ENCODE results near the gene CMTM5.

CMTM5 gene, protein sequence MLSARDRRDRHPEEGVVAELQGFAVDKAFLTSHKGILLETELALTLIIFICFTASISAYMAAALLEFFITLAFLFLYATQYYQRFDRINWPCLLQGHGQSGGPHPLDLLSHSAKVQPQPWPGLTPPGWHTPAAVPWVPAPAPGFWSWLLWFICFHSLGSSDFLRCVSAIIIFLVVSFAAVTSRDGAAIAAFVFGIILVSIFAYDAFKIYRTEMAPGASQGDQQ

DNA sequence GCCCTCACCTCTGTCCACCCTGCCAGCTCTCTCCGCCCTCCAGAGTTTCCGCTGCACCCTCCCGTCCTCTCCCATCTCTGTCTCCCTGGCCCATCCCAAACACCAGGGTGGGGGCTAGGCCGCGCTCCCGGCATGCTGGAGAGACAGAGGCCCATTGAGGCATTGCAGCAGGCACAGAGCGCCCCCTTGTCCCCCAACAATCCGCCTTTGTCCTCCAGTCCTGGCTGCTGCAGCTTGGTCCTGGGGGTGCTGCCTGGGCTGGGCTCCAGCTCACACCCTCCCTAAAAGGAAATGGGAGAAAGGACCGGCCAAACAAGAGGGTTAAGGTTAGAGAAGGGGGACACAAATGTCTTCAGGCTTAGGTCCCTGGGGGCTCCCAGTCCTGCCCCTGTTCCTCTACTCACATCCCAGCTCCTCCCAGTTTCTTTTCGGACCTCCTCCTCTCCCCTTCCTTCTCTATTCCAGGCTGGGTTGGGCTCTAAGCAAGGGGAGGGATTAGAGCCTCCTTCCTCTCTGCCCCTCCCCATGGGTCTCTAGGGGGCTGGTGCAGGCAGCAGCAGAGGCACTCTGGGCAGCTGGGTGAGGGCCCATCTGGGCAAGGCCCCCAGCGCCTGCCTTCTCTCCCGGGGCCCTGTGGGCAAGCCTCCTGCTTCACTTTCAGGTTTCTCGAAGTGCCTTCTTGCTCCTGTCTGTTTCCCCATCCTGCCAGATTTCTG is at the start of gene CMTM5:
Gene CMTM5, plus strand, starts transcription at position 565 of the 716 bp plus-strand sequence. CDS start 206 bp downstream, outside the sequence.
- no peak for DNase-seq (ENCODE audit: low read depth in 2 of 3, low spot score in 2 of 3)

DNA sequence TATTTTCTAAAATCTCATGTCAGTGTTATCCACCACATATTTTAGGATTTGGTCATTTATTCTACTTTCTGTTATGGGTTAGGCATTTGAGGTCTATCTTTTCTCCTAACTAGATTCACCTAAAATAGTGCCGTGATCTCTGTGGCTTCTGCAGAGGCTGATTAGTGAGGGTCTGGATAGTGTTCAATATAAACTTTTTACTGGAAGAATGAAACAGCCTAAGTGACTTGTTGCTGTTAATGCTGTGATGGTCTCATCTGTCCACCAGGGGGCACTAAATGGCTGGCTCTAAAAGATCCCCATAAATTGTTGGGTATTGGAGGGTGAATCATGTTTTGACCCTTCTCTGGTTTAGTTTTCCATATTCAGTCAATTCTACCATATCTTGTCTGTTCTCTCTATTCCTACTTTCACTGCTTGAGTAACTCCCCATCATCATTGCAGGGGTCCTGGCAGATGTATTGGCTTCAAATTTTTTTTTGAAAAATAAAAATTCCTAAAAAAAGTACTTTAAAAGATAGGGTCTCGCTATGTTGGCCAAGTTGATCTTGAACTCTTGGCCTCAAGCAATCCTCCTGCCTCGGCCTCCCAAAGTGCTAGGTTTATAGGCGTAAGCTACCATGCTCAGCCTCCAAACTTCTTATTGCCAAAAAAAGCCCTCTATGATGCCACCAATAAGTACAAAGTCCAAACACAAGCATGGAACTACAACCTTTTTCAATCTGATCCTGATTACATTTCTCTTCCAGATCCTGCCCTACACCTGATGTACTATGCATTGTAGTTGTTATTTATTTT is 48.7 kb upstream of the CMTM5 start:
- DNase-seq (ENCODE audit: low read depth in 2 of 3, low spot score in 2 of 3) = no peak

DNA sequence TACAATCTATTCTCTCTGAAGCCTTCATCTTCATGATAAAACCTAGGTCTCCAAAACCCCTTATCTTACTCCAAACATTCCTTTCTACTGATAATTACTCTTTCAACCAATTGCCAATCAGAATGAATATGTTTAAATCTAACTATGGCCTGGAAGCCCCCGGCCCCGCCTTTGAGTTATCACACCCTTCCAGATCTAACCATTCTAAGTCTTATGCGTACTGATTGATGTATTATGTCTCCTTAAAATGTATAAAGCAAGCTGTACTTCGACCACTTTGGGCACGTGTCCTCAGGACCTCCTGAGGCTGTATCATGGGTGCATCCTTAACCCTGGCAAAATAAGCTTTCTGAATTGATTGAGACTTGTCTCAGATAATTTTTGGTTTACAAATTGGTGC is 41.2 kb upstream of the CMTM5 start:
- no peak for DNase-seq (ENCODE audit: low read depth in 2 of 3, low spot score in 2 of 3)

DNA sequence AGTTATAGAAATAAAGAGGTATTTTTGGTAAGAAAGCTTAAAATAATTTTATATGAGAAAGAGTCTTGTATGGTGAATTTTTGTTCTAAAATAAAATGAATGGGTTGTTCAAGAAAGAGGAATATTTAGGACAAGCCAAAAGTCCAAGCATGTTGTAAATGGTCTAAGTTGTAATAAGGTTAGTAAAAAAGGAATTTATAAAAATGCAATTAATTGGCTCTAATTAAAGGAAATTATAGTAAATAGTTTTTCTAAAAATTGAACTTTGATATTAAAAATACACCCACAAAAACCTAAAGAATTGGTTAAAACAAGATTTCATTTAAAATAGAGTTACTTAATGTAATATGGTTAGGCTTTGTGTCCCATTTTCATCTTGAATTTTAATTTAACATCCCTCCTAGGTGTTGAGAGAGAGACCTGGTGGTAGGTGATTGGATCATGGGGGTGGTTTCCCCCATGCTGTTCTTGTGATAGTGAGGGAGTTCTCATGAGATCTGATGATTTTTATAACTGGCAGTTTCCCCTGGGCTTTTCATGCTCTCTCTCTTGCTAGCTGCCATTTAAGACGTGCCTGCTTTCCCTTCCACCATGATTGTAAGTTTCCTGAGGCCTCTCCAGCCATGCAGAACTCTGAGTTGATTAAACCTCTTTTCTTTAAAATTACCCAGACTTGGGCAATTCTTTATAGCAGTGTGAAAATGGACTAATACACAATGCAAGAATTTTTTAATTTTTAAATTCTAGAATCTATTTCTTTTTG is 37.2 kb upstream of the CMTM5 start:
- no peak for DNase-seq (ENCODE audit: low read depth in 2 of 3, low spot score in 2 of 3)

DNA sequence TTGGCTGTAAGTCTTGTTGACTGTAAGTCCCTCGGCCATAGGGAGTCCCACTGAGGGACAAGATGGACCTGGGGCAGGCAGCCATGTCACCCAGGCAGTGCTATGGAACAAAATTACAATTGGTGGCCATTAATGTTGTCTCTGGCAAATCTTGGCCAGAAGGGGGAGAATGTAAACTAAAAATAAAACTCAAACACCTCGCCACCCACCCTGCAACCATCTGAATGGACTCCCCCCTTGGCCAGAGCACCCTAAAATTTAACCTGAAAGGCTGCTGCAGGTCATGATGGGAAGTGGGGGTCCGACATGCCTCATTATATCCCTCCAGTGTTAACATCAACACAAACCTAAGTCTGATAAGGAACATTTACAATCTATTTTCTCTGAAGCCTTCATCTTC is 32.4 kb upstream of the CMTM5 start:
- no peak for DNase-seq (ENCODE audit: low read depth in 2 of 3, low spot score in 2 of 3)

DNA sequence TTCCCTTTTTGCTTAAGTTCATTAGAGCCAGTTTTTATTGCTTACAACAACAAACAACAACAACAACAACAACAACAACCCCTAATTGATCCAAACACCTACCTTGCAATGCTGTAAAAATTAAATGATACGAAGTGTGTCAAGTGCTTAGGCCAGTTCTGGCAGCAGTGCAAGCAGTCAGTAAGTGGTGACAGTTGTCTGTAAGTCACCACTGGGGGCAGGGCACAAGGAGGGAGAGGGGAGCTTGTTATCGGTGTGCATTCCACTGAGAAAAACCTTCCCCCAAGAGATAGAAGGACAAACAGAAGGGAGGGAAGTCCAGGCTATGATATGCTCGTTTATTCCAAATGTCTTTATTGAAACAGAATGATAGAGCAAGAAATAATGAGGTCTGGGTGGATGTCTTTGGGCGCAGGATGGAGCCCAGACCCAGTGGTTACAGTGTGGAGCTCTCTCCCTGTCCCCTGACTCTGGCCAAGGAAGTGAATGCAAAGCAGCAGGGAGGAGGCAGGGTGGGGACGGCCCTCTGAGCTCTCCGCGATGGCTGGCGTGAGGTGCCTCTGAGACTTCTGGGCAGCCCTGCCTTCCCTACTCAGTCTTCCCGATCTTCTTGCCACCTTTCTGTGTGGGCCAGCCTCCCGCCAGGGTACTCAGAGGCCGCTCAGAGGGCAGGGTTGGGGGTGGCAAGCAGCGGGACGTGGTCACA is 30.7 kb upstream of the CMTM5 start:
- no peak for DNase-seq (ENCODE audit: low read depth in 2 of 3, low spot score in 2 of 3)

DNA sequence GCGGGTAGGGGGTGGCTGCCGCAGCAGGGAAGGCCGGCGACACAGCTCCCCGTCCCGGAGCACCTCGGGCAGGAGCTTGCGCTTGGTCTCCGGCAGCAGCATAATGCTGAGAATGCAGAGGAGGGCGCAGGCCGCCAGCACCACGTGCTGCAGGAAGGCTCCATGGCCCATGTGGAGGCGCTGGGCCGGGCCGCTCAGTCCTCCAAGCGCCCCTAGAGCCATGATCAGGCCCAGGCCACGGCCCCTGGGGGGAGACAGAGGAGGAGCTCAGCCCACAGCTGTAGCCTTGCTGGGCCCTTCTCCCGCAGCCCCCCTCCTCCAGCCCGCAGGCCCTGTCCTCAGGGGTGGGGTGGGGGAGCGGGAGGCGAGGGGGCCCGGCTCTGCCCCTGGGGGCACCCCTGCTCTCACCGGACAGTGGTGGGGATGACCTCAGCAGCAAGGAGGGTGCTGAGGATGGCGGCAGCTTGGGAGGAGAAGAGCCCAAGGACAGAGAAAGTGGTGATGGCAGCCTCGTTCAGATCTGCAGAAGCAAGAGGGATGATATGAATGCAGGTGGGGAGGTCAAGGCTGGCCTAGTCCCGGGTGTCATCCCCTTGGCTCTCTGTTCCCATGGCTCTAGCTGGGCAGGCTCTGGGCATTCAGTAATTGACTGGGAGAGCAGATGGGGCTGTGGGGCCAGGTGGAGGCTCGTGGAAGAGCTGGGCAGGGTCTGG is 30.0 kb upstream of the CMTM5 start:
- DNase-seq (ENCODE audit: low read depth in 2 of 3, low spot score in 2 of 3) = no peak

DNA sequence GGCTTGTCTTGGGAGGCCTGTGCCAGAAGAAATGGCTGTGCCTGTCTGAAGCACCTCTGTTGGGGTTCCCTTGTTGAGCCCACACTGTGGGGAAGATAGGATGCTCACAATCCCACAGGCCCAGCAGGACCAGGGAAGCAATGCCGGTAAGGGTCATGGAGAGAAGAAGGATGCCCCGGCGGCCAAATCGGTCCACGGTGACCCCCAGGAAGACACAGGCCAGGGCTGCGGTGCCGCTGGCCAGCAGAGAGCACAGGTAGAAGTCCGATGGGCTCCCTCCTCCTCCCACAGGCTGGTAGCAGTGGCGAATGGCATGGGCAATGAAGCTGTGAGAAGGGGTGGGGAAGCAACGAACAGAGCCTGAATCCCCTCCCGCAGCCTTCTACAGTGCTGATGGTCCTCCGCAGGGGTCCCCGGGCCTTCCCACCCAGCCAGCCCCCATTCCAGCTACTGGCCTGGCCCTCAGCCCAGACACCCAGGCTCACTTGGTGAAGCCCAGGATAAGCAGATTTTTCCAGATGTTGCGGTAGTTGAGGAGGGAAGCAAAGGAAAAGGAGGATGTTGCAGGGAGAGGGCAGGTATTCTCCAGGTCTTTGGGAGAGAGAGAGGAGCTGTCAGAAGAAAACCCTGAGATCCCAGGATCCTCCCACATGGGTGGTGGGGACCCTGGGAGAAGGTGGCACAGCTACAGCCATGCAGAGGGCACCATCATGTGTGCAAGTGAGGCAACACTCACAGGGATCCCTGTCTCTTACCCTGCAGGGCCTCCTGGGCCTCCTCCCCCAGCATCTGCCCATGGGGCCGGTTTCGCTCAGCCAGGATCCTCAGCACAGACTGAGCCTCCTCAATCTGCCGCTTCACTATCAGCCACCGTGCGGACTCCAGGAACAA is 29.2 kb upstream of the CMTM5 start:
- no peak for DNase-seq (ENCODE audit: low read depth in 2 of 3, low spot score in 2 of 3)

DNA sequence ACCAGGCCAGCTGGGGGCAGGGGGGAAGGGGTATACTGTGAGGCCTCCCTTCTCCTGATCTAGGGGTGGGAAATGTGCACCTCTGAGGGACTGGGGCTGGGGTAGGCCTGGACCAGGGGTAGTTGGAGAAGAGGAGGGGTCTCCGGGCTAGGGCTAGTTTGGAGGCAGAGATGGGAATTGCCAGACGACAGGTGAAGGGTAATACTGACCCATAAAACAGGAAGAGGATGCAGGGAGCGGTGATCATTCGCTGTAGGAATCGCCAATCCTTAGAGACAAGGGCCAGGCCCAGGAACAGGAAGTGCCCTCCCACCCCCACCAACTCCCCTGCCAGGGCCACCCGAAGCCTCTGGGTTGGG is 28.6 kb upstream of the CMTM5 start:
- no peak for DNase-seq (ENCODE audit: low read depth in 2 of 3, low spot score in 2 of 3)

DNA sequence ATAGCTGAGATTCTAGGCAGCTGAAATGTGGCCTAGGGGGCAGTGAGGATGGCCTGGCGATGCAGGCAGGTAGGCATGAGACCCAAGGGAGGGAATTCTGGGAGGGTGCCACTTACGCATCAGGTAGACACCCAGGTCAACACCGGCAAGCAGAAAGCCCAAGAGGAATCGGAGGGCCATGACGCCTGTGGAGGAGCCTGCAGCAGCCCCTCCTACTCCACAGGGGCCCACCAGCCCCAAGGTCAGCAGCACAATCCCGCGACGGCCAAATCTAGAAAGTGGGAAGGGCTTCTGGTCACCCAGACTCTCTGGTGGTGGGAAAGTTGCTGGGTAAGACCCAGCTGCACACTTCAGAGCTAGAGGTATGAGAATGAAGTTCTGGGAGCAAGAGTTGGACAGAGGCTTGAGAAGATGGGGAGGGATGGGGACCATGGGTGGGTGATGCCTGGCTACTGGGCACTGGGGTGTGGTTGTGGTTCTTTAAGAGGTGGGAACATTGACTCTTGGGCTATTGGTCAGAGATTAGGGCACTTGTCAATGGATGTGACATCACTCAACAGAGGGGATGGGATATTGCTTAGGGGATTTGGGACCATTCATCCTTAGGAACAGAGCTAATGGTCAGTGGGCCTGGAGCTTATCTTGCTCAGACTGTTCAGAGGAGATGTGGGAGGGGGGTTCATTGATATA is 27.5 kb upstream of the CMTM5 start:
- no peak for DNase-seq (ENCODE audit: low read depth in 2 of 3, low spot score in 2 of 3)

DNA sequence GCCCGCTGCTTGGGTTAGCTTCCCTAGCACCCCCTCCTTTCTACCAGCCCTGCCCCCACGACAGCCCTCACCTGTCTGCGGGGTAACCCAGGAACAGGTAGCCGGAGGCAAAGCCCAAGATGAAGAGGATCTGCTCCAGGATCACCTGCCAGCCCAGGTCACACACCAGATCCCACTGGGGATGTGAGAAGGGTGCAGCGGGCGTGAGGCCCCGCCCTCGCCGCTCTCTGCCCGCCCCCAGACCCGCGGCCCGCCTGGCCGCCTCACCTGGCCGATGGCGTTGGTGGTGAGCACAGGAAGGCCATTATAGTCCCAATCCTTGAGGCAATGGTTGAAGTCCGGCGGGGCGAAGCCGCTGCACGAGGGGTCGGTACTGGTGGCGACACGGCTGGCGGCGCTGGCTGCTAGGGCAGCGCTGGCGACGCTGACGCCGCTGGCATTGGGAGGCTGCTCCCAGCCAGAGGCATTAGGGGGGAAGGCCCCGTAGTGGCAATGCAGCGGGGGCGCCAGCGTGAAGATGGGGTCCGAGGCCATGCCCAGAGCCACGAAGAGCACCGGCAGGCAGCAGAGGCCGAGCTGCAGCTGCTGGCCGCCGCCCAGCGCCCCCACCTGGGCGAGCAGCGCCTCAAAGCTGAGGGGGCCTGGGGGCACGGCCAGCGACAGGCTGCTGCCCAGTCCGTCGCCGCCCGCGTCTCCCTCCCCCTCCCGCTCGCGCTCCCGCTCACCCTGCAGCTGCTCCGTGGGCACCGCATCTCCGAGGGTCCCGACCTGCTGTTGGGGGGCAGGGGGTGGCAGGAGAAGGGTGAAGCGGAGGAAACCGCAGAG is 25.0 kb upstream of the CMTM5 start:
- no peak for DNase-seq (ENCODE audit: low read depth in 2 of 3, low spot score in 2 of 3)

DNA sequence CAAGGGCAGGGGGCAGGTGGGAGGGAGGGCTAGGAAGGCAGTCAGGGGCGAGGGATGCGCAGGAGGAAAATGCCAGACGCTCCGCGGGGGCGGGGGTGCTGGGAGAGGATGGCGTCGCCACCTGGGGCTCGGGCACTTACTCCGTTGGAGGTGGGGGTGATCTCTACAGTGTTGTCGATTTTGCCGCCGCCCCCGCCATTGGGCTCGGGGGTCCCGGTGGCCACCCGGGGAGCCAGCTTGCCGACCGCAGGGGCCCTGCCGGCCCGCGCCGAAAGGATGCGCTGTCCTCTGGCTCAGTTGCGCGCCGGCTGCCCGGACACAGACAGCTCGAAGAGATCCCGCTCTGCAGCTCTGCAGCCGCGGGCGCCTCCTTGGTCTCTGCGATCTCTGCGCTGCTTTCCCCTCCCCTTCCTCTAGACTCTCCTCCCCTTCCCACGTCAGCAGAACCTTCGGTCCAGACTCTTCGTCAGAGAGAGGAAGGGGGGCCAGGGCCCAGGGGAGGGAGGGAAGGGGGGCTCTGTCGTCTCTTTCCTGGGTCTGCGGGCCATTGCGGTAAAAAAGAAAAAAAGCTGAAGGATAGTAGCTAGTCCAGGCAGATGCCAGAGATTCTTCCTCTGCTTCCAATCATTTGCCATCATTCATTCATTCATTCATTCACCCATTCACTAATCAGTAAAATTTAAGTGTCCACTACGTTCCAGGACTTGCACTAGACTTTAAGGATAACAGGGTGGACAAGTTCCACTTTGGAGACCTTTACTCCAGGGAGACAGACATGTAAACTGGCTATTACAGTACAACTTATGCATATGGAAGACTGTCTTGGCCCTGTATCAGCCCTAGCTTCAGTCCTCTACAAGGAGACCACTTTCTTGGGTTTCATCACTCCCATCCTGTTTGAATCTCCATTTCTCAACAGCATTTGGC is 24.1 kb upstream of the CMTM5 start, which contains the start of gene SLC22A17:
Gene SLC22A17, minus strand, starts transcription at position 382 of the 927 bp plus-strand sequence.
- peak in 1 of 3 experiments; percentile 14 for DNase-seq (ENCODE audit: low read depth in 2 of 3, low spot score in 2 of 3)

DNA sequence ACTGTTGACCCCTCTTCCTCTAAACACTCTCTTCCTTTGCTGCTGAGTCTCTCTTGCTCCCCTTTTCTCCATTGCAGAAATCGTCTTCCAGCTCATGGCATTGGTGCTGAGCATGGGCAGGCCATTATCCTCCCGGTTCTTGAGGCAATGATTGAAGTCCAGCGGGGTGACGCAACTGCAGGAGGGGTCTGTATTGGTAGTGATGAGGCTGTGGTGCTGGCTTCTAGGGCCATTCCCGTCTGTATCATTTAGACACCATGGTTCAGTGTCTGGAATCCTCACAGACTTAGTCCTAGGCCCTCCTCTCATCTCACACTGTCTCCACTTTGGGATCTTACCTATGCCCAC is 23.4 kb upstream of the CMTM5 start:
- no peak for DNase-seq (ENCODE audit: low read depth in 2 of 3, low spot score in 2 of 3)

DNA sequence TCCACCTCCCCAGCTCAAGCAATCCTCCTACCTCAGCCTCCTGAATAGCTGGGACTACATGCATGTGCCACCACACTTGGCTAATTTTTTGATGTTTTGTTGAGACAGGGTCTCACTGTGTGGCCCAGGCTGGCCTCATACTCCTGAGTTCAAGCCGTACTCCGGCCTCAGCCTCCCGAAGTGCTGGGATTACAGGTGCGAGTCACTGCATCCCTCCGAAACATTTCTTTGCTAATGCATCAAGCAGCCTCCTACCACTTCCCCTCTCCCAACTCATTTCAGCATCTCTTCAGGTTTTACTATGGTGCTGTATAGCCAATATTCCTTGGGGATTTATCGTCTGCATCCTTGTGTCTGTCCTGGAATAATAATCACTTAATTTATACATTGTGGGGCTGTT is 21.9 kb upstream of the CMTM5 start:
- no peak for DNase-seq (ENCODE audit: low read depth in 2 of 3, low spot score in 2 of 3)

DNA sequence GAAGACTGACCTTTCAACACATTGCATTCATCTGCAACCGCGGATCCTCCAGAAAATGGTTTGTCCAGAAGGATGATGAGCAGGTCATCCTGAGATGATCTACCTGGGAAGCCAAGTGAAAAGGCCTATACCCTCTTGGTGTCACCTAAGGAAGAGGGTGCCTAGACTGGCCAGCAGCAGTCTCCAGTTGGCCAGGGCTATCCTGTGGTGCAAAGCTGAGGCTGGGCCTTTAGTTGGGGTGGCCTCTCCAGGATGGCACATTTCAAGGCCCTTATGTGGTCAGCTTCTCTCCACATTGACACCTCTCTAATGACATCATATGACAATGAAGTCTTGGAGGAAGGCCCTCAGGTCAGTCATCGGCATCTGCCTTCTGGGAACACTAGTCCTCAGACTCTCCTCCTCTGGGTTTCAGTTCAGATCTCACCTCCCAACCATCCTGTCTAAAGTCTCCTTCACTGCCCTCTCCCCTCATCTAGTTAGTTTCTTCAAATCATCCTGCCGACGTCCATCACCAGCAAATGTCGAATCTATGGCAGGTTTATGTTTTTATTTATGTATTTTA is 20.9 kb upstream of the CMTM5 start:
- DNase-seq (ENCODE audit: low read depth in 2 of 3, low spot score in 2 of 3) = no peak

DNA sequence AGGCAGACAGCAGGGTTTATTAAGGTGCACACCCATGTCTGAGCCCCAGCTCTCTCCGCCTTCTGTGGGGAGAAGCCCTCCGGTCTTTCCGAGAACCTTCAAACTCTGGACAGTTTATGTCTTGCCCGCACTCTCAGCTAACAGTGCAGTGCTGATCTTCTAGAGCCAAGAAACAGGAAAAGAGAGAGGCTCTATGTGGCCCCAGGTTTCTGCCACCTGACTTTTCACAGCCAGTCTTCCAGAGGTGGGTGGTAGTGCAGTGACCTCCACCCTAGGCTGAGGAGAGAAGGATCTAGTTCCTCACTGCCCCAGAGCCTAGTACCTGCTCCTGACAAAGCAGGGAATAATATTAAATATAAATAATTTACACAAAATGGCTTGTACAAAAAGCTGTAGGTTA is 20.2 kb upstream of the CMTM5 start:
- DNase-seq (ENCODE audit: low read depth in 2 of 3, low spot score in 2 of 3) = no peak
